ENCODE results near the gene SPATA16. TPM values are rescaled to one million over a fixed set of nuclear protein-coding genes. Genes with fewer than 3 reads are reported as not detected.
"Not testable (repeated sequence)": the region's sequence is repeated elsewhere in the genome, so short reads cannot be mapped to it uniquely, and the experiment has no call there.

SPATA16 gene
- total and polyA plus RNA-seq, 7 donors = not detected

DNA sequence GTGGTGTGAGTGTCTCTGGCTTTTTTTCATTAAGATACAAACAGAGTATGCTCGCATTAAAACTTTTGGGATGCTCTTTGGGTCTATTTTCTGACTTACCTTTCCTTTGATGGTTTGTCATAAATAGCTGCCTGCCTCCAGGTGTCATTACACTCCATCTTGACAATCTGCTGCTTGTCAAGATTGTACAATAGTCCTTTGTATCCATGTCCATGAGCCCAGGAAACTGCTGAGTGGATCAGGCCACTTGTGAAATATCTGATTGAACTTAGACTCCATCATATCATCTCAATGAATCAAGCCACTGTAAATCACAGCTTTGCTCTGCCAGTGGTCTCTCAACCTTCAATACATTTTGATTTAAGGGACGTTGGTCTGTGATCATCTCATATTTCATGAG lies 255.3 kb downstream of the SPATA16 start:
- Histone ChIP-seq H3K36me3 (no peaks in the 10 kb centered on the region), H3K27ac (no peak overlapping the region), H3K4me3 (no peak overlapping the region), H3K27me3 (no peaks in the 10 kb centered on the region), H3K4me1 (no peaks in the 10 kb centered on the region), H3K9me3 (peaks cover 0 to 2% (median 0%) of the 10 kb centered on the region in 4 donors)
- TF ChIP-seq POLR2AphosphoS5 (IDR thresholded peaks at IDR 0.05) (no peak), POLR2A (IDR thresholded peaks at IDR 0.05) (no peak), EP300 (IDR thresholded peaks at IDR 0.05) (no peak), CTCF (IDR thresholded peaks at IDR 0.05) (no peak)
- 45 to 73% methylated on average over 2 of the region's 2 CpGs for WGBS, 2 donors
- intact Hi-C loops (cut with DNase I) = no loop called here
- DNase-seq = no peak

- Histone ChIP-seq H3K27ac (no peak overlapping the region), H3K9me3 (peaks cover 0 to 3% (median 0%) of the 10 kb centered on the region in 4 donors), H3K36me3 (no peaks in the 10 kb centered on the region), H3K4me1 (no peaks in the 10 kb centered on the region), H3K27me3 (no peaks in the 10 kb centered on the region), H3K4me3 (no peak overlapping the region)
- no peak for TF ChIP-seq POLR2A (IDR thresholded peaks at IDR 0.05)
- 78 to 83% methylated on average over 1 of the region's 1 CpG for WGBS, 2 donors
- DNase-seq = no peak
- intact Hi-C loops (cut with DNase I) = no loop called here
Measured at GRCh38 chr3:172882563-172882962, 258.5 kb downstream of the SPATA16 start.

- intact Hi-C loops (cut with DNase I); H3K9me3 ChIP-seq; H3K36me3 ChIP-seq; H3K27me3 ChIP-seq; H3K27ac ChIP-seq; DNase-seq; H3K4me3 ChIP-seq; H3K4me1 ChIP-seq: not testable (repeated sequence)
- 63 to 82% methylated on average over 2 of the region's 2 CpGs for WGBS, 2 donors
Measured at GRCh38 chr3:172879381-172879780, 261.7 kb downstream of the SPATA16 start.

DNA sequence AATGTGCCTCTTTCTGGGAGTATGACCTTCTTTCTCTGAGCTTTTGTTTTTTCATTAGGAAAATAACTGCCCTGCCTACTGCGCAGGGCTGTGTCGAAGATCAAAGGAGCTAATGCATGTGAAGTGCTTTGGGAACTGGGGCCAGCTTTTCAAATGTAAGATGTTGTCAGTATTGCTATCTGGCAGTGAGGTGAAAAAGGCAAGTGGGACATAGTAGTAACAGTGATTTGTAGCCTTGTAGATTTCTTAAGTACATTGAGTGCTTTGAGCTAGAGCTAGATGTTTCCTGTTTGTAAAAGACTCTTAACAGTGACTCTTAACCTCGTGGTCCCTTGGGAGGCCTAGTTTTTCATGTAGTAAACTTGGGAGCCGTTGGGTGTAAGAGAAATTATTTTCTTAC lies 264.0 kb downstream of the SPATA16 start:
- H3K27me3 ChIP-seq = no peaks in the 10 kb centered on the region
- no peaks in the 10 kb centered on the region for H3K36me3 ChIP-seq
- H3K9me3 ChIP-seq = peaks cover 0 to 3% (median 0%) of the 10 kb centered on the region in 4 donors
- 44 to 73% methylated on average over 4 of the region's 4 CpGs for WGBS, 2 donors
- no peak overlapping the region for H3K27ac ChIP-seq
- H3K4me3 ChIP-seq = no peak overlapping the region
- intact Hi-C loops (cut with DNase I) = no loop called here
- TF ChIP-seq EP300 (IDR thresholded peaks at IDR 0.05) (no peak), POLR2A (IDR thresholded peaks at IDR 0.05) (no peak)
- no peak for DNase-seq
- H3K4me1 ChIP-seq = no peaks in the 10 kb centered on the region

- TF ChIP-seq EP300 (IDR thresholded peaks at IDR 0.05) = no peak
- no peak for TF ChIP-seq CTCF (IDR thresholded peaks at IDR 0.05)
- no peak for TF ChIP-seq POLR2AphosphoS5 (IDR thresholded peaks at IDR 0.05)
- TF ChIP-seq POLR2A (IDR thresholded peaks at IDR 0.05) = no peak
- H3K36me3 ChIP-seq = no peaks in the 10 kb centered on the region
- no peak for DNase-seq
- H3K9me3 ChIP-seq = peaks cover 0 to 3% (median 0%) of the 10 kb centered on the region in 4 donors
- H3K27ac ChIP-seq = no peak overlapping the region
- no peaks in the 10 kb centered on the region for H3K27me3 ChIP-seq
- no peak overlapping the region for H3K4me3 ChIP-seq
- no peaks in the 10 kb centered on the region for H3K4me1 ChIP-seq
- 65 to 70% methylated on average over 3 of the region's 3 CpGs for WGBS, 2 donors
- intact Hi-C loops (cut with DNase I) = no loop called here
Measured at GRCh38 chr3:172876297-172876696, 264.7 kb downstream of the SPATA16 start.

DNA sequence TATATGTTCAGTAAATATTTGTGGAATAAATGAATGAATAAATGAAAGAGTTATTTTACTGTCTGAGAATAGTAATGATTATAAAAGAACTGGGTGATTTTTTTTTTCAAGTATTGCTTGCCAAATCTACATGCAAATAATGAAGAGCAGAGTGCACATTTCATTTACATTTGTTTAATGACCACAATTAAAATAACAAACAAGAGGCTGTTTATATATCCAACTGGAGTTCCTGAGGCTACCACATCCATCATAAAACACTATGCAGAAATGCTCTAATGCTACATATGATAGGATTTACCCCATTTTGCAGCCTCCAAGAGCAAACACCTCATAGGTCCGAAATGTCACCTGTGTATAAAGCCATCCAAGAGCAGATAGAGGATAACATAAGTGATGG lies 266.0 kb downstream of the SPATA16 start:
- intact Hi-C loops (cut with DNase I) = no loop called here
- H3K27ac ChIP-seq = no peak overlapping the region
- no peaks in the 10 kb centered on the region for H3K27me3 ChIP-seq
- H3K4me1 ChIP-seq = no peaks in the 10 kb centered on the region
- no peak overlapping the region for H3K4me3 ChIP-seq
- no peak for DNase-seq
- TF ChIP-seq EP300 (IDR thresholded peaks at IDR 0.05) = no peak
- TF ChIP-seq CTCF (IDR thresholded peaks at IDR 0.05) = no peak
- no peak for TF ChIP-seq POLR2A (IDR thresholded peaks at IDR 0.05)
- TF ChIP-seq POLR2AphosphoS5 (IDR thresholded peaks at IDR 0.05) = no peak
- H3K9me3 ChIP-seq = no peaks in the 10 kb centered on the region
- WGBS, 2 donors = 91 to 94% methylated on average over 1 of the region's 1 CpG
- H3K36me3 ChIP-seq = no peaks in the 10 kb centered on the region

Data from sigmoid colon (tissue), 7 donors.